Aorta (tissue), 5 donors: ENCODE measurements around the gene TRIOBP. TPM values are rescaled to one million over a fixed set of nuclear protein-coding genes. Genes with fewer than 3 reads are reported as not detected.
"Not testable (repeated sequence)": the region's sequence is repeated elsewhere in the genome, so short reads cannot be mapped to it uniquely, and the experiment has no call there.

ENCODE experiments used
- ATAC-seq: fragments of 200-7000 bp; cut with Tn5 transposase; one replicate; pipeline ENCODE4 v1.9.1; 2022; ENCODE audit warnings: moderate library complexity; ENCODE audit not compliant: low FRiP score
- DNase-seq, 2 donors: peaks; one replicate each; pipeline ENCODE4 v3.0.0-alpha.2; 2020
- H3K27ac ChIP-seq, 2 donors: one replicate each; pipeline ENCODE4 v1.5.1; 2013; ENCODE audit warnings: low read length in 2 of 2, mild to moderate bottlenecking in 2 of 2, moderate library complexity in 2 of 2, control low read depth in 1 of 2, inconsistent platforms in 1 of 2, low read depth in 1 of 2
- H3K27me3 ChIP-seq, 2 donors: one replicate each; pipeline ENCODE4 v1.6.1; 2013; ENCODE audit warnings: control low read depth in 1 of 2, low read length in 1 of 2, mild to moderate bottlenecking in 1 of 2, moderate library complexity in 1 of 2; ENCODE audit not compliant: insufficient read depth in 2 of 2, control insufficient read depth in 1 of 2
- H3K36me3 ChIP-seq, 2 donors: one replicate each; pipeline ENCODE4 v1.6.1; 2013; ENCODE audit warnings: control low read depth in 1 of 2, low read length in 1 of 2, mild to moderate bottlenecking in 1 of 2; ENCODE audit not compliant: insufficient read depth in 2 of 2, control insufficient read depth in 1 of 2
- H3K4me1 ChIP-seq, 2 donors: one replicate each; pipeline ENCODE4 v1.6.1; 2013; ENCODE audit warnings: low read length in 2 of 2, control low read depth in 1 of 2, mild to moderate bottlenecking in 1 of 2, moderate library complexity in 1 of 2; ENCODE audit not compliant: insufficient read depth in 2 of 2, control insufficient read depth in 1 of 2
- H3K4me3 ChIP-seq, 2 donors: one replicate each; pipeline ENCODE4 v1.5.1; 2013; ENCODE audit warnings: low read length in 2 of 2, control low read depth in 1 of 2, mild to moderate bottlenecking in 1 of 2
- H3K9me3 ChIP-seq: one replicate; pipeline ENCODE4 v1.6.1; 2013; ENCODE audit warnings: mild to moderate bottlenecking, low read length; ENCODE audit not compliant: control insufficient read depth
- WGBS, 2 donors: extraction: QIAGEN DNeasy Blood & Tissue Kit; methylation state at CpG; one replicate each; pipeline ENCODE4 v1.1.7; 2013; 5-methylcytosine and 5-hydroxymethylcytosine counted together
- intact Hi-C, 2 donors: fragments of 100-400 bp; cut with DNase I; formaldehyde crosslinking; loops; one replicate each; pipeline versions ENCODE4 v1.14.2 to v1.15.0; 2022
- polyA plus RNA-seq, 2 donors: library from polyadenylated mRNA; stranded (reverse); fragments of 200-250 nt; gene quantifications; one replicate each; pipeline ENCODE4 v1.2.3, GENCODE V29; 2013
- total RNA-seq, 2 donors: library from RNA; stranded (reverse); fragmentation: NEBNext Ultra II Directional; extraction: Animal tissue kit (Norgen Biotek cat#: 25700); gene quantifications; one replicate each; pipeline ENCODE4 v1.2.1, GENCODE V29; 2021
- donor health status: healthy with polysubstance abuse.
- donor health status: Bipolar disorder and iron deficiency.
- donor health status: DM: no; HTN: no; CAD: no.
- donor health status: DM: no; HTN: no; CAD: no.
- donor health status: DM: yes; HTN: yes; CAD: no.

The TRIOBP gene
- total and polyA plus RNA-seq, 4 donors: 26.9 to 113 (median 72.5) TPM

DNA sequence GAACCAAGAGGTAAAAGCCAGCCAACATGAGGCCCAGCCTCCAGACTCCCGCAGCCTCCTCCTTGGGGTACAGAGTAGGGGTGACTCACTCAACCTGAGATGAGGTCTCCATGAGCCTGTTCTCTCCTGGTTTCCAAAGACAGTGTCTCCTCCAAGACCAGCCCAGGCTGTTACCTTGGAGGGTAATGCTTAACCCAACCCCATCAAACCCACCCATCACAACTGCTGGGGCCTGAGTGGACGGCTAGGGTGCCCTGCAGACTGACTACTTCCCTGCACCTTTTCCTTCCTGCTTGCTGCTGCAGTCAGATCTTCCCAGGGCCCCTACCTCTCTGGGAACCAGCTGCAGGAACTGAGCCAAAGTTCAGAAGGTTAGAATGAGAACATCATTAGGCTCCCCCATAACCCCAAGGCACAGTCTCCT is 15.8 kb upstream of the TRIOBP start:
- Histone ChIP-seq H3K9me3 (no peaks in the 10 kb centered on the region), H3K27me3 (no peaks in the 10 kb centered on the region), H3K4me1 (no peaks in the 10 kb centered on the region), H3K27ac (no peak overlapping the region), H3K4me3 (no peak overlapping the region), H3K36me3 (no peaks in the 10 kb centered on the region)
- DNase-seq (no peak), ATAC-seq (no peak)
- intact Hi-C loops: loop anchor here (1.0 to 5.0 kb wide), 3 partner anchors 38 to 59 kb away; no protein-coding TSS in a partner anchor
- WGBS, 2 donors: 52 to 67% methylated on average over 2 of the region's 2 CpGs

DNA sequence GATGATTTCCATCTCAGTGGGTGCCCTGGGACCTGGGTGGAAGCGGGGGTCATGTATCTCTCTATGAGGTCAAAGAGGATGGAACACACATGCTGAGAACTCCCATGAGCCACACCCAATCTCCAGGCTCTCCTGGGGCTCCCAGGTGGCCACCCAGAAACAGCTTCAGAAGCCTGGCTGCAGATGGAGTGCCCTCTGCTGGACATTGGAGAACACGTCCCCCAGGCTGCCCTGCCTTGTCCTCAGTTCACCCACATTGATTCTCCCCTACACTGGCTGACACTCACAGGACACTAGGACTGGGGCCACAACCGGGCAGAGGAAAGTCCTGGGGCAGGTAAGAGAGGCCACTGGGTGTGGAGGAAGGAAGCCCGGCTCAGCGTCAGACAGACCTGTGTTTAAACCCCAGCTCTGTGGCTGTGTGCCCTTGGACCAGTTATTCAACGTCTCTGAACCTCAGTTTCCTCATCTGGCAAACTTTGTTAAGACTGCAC is 15.2 kb upstream of the TRIOBP start:
- Histone ChIP-seq H3K27me3 (no peaks in the 10 kb centered on the region), H3K36me3 (no peaks in the 10 kb centered on the region), H3K9me3 (no peaks in the 10 kb centered on the region), H3K27ac (no peak overlapping the region), H3K4me1 (no peaks in the 10 kb centered on the region), H3K4me3 (no peak overlapping the region)
- peak; percentile 74 to 89 for DNase-seq
- ATAC-seq: peak; percentile 63
- 21 to 23% methylated on average over 6 of the region's 6 CpGs for WGBS, 2 donors
- intact Hi-C loops: loop anchor here (1.0 to 5.0 kb wide), 3 partner anchors 38 to 59 kb away; no protein-coding TSS in a partner anchor

DNA sequence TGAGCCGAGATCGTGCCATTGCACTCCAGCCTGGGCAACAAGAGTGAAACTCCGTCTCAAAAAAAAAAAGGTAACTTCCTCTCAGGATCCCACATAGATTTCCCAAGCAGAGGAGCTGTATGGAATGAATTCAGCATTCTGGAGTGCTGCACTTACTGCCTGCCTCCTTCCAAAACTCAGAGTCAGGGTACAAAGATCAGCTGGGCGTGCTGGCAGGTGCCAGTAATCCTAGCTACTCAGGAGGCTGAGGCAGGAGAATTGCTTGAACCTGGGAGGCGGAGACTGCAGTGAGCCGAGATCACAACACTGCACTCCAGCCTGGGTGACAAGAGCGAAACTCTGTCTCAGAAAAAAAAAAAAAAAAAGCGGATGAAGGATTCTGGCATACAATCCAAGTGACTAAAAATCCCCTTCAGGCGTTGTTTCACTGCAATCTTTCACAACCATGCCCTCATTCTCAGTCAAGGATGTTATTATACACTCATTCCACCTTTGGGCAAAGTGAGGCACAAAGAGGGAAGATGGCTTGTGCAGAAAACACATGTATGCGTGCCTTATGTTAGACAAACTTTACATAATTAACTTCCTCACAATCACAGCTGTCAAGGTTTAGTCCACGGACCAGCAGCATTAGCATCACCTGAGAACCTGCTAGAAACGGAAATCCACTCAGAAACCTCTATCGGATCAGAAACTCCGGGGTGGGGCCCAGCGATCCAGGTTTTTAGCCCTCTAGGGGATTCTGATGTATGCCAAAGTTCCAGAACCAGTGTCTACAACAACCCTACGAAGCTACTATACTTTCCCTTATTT is 11.8 kb upstream of the TRIOBP start:
- DNase-seq: no peak
- Histone ChIP-seq H3K4me3 (no peak overlapping the region), H3K4me1 (no peaks in the 10 kb centered on the region), H3K27ac (no peak overlapping the region), H3K27me3 (no peaks in the 10 kb centered on the region), H3K9me3 (no peaks in the 10 kb centered on the region), H3K36me3 (no peaks in the 10 kb centered on the region)
- 74% methylated on average over 16 of the region's 16 CpGs for WGBS, 2 donors
- intact Hi-C loops: loop anchor here (5.0 kb wide), 3 partner anchors 57 to 63 kb away; no protein-coding TSS in a partner anchor
- ATAC-seq: no peak

DNA sequence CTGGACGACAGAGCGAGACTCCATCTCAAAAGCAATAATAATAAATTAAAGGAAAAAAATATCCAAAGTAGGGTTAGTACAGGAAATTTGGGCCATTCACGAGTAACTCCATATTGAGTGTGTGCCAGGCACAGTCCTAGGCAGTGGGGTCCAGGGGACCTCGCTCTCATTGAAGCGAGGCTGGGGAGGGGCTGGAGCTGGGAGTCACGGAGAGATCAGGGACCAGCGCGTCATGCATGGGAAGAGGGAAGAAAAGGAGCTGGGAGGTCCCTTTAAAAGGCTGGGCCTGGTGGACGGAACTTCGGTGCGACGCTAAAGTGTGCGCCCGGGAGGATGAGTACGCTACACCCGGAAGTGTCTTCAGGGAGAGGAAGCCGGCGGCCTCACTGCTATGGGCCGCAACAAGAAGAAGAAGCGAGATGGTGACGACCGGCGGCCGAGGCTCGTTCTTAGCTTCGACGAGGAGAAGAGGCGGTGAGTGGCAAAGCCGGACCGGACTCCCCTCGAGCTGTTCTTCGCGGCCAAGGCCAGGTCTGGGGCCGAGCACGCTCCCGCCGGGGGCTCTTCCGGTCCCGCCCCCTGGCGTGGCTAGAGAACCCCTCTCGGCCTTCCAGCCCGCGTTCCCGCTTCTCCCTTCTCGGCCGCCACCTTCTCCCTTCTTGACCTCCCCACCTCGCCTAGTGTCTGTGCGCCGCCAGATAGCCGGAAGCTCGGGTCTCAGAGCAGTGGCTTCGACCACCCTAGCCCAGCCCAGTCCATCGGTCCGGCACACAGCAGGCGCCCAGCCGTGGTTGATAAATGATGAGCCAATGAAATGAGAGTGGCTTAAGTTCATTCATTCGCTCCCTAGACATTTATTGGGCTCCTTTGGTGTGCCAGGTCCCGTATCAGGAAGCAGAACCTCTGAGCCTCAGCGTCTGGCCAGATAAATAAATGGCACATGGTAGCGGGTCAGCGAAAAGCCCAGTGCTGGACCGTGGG is 10.6 kb upstream of the TRIOBP start, which contains the start of gene NOL12:
TSS of gene NOL12 (plus strand) at position 342 of the 981 bp plus-strand sequence. CDS start at position 392, 50 bp downstream.
- Histone ChIP-seq H3K36me3 (no peaks in the 10 kb centered on the region), H3K27ac (peak within 1 kb of the TSS in 1 of 2 donors; percentile 46), H3K9me3 (no peaks in the 10 kb centered on the region), H3K27me3 (no peaks in the 10 kb centered on the region), H3K4me1 (no peaks in the 10 kb centered on the region), H3K4me3 (peak within 1 kb of the TSS; percentile 55 to 58)
- 1 to 2% methylated on average over 55 to 62 of the region's 62 CpGs for WGBS, 2 donors
- peak; percentile 88 to 93 for DNase-seq
- intact Hi-C loops: loop anchor here (5.0 kb wide), 2 partner anchors 56 to 61 kb away; no protein-coding TSS in a partner anchor
- peak; percentile 94 for ATAC-seq

DNA sequence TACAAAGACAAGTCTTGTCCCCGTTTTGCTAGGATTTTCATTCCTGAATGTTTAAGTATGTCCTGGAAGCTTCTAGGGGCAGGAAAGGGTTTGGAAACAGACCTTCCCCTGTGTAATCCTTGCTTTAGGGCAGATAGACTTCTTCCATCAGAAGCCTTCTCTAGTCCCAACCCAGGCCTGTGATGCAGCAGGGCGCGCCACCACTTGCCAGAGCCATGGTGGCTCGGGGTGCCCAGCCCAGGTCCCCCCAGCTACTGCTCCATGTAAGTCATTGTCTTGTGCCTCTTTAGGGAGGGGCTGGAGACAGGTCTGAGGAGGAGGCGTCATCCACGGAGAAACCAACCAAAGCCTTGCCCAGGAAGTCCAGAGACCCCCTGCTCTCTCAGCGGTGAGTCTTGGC is 6.4 kb upstream of the TRIOBP start:
- H3K27me3 ChIP-seq: no peaks in the 10 kb centered on the region
- H3K9me3 ChIP-seq: no peaks in the 10 kb centered on the region
- no peak overlapping the region for H3K4me3 ChIP-seq
- DNase-seq (no peak), ATAC-seq (no peak)
- intact Hi-C loops: no loop called here
- H3K27ac ChIP-seq: no peak overlapping the region
- no peaks in the 10 kb centered on the region for H3K36me3 ChIP-seq
- WGBS, 2 donors: 92 to 94% methylated on average over 7 of the region's 7 CpGs
- H3K4me1 ChIP-seq: no peaks in the 10 kb centered on the region

DNA sequence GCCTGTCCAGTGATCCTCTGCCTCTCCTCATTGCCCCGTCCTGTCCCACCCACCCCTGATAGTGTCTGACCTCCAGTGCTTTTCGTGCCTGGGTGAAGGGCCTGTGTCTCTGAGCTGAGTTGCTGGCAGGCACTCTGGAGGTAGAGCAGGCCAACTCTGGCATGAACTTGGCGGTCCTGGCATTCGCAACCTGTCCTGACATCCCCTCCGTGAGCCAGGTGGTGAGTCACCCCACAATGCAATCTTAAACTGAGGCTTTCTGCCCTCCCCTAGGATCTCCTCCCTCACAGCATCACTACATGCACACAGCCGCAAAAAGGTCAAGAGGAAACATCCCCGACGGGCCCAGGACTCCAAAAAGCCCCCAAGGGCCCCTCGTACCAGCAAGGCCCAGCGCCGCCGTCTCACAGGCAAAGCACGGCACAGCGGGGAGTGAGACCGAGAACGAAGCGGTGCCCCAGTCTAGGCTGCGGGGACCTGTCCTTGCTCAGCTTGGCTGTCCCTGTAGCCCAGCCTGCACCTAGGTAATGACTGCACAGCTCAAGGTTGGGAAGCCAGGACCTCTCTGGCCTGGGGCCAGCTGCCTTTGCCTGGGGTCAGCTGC is 5.8 kb upstream of the TRIOBP start:
- Histone ChIP-seq H3K27me3 (no peaks in the 10 kb centered on the region), H3K4me3 (no peak overlapping the region), H3K27ac (no peak overlapping the region), H3K9me3 (no peaks in the 10 kb centered on the region), H3K36me3 (no peaks in the 10 kb centered on the region), H3K4me1 (no peaks in the 10 kb centered on the region)
- intact Hi-C loops: no loop called here
- ATAC-seq (no peak), DNase-seq (no peak)
- 86 to 89% methylated on average over 18 of the region's 18 CpGs for WGBS, 2 donors

DNA sequence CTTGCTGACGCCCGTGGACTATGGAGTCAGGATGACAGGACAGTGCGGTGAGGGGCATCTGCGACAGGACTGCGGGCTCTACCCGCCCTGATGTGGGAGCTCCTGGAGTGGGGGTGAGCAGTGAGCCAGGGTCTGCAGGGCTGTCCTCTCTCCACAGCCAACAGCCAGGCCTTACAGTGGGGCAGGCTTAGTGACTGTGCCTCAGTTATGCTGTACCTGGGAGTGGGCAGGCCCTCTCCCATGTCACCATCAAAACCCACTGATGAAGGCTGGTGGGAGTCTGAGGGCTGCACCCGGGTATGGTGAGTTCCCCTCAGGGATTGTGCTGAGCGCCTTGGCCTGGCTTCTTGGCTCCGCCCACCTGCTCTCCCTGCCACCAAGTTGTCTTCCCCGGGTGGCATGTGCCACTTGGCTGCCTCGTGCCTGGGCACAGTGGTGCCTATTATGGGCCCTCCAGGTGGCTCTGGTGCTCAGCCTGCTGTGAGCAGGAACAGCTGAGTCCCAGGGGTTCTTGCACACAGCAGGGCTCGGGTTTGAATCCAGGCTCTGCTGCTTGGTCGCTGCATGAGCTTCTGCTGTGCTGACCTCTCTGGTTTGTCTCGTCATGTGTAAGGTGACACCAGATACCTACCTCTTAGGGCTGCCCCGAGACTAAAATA is 4.1 kb upstream of the TRIOBP start:
- H3K36me3 ChIP-seq: no peaks in the 10 kb centered on the region
- no peak overlapping the region for H3K4me3 ChIP-seq
- 87 to 89% methylated on average over 15 of the region's 15 CpGs for WGBS, 2 donors
- H3K27ac ChIP-seq: no peak overlapping the region
- no peaks in the 10 kb centered on the region for H3K9me3 ChIP-seq
- H3K4me1 ChIP-seq: no peaks in the 10 kb centered on the region
- H3K27me3 ChIP-seq: no peaks in the 10 kb centered on the region
- ATAC-seq: no peak
- DNase-seq: no peak
- intact Hi-C loops: no loop called here

DNA sequence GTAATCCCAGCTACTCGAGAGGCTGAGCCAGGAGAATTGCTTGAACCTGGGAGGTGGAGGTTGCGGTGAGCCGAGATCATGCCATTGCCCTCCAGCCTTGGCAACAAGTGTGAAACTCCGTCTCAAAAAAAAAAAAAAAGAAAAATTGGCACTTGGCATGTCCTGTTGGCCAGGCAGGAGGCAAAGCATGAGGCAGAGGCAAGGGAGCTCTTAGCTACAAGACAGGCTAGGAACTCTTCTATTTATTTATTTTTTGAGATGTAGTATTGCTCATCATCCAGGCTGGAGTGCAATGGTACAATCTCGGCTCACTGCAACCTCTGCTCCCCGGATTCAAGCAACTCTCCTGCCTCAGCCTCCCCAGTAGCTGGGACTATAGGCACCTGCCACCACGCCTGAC is 2.7 kb upstream of the TRIOBP start:
- DNase-seq, intact Hi-C loops, H3K27ac ChIP-seq, ATAC-seq, H3K4me3 ChIP-seq, H3K9me3 ChIP-seq, H3K4me1 ChIP-seq, H3K36me3 ChIP-seq, H3K27me3 ChIP-seq: not testable (repeated sequence)
- 53 to 66% methylated on average over 7 of the region's 7 CpGs for WGBS, 2 donors
